K562 (cell line): ENCODE measurements around the gene ADCY1. TPM values are rescaled to one million over a fixed set of nuclear protein-coding genes. Genes with fewer than 3 reads are reported as not detected.

ENCODE experiments used
- ATAC-seq: fragments of 200-7000 bp; cut with Tn5 transposase; 3 replicates; pipeline ENCODE4 v1.9.1; 2020; ENCODE audit warnings: moderate library complexity
- BruUV-seq: library from RNA; stranded (reverse); fragments of 400-500 nt; replicated peaks from 2 replicates; lab custom pipeline; 2021; lab: Mats Ljungman, UMichigan
- CTCF ChIA-PET: fragments of 300-600 bp; formaldehyde crosslinking; extraction: SDS; loops from one replicate; lab custom pipeline; 2021; ENCODE audit warnings: low intra/inter-chr PET ratio; lab: Yijun Ruan, JAX
- POLR2A ChIA-PET: fragments of 300-600, 350-650 bp; sonication (Branson Sonifier 250); formaldehyde crosslinking; extraction: SDS; loops from one replicate; lab custom pipeline; 2021; ENCODE audit warnings: antibody characterized with exemption, inconsistent platforms; lab: Yijun Ruan, JAX
- DNase-seq, 4 experiments: peaks; one replicate each; pipeline versions ENCODE4 v3.0.0 to v3.0.0-alpha.2; 2011 to 2018; ENCODE audit warnings: low spot score in 3 of 4, mixed read lengths in 3 of 4; ENCODE audit errors: extremely low read depth in 1 of 4
- FAIRE-seq: peaks from 2 replicates; lab custom pipeline; 2011; peaks lifted over from hg19 to GRCh38; lab: Jason Lieb, UNC
- H2AFZ ChIP-seq: 2 replicates; pipeline ENCODE4 v1.6.0; 2011; ENCODE audit warnings: low read depth, low read length, control low read depth, inconsistent platforms
- H3K27ac ChIP-seq: fragments of 200-600 bp; 3 replicates; pipeline ENCODE4 v1.8.0; 2011; ENCODE audit warnings: low read depth, mild to moderate bottlenecking, control low read depth, inconsistent platforms, low read length, moderate library complexity, mixed read lengths; ENCODE audit errors: extremely low read depth
- H3K27me3 ChIP-seq, 2 experiments: fragments of 300-600 bp in 1 of 2; 2 replicates in 1 of 2; 3 replicates in 1 of 2; pipeline versions ENCODE4 v1.6.0 to v1.8.0; 2011; ENCODE audit warnings: inconsistent platforms in 2 of 2, low read length in 2 of 2, mild to moderate bottlenecking in 1 of 2, mixed read lengths in 1 of 2, moderate library complexity in 1 of 2; ENCODE audit not compliant: control insufficient read depth in 2 of 2, insufficient read depth in 2 of 2
- H3K36me3 ChIP-seq: fragments of 300-600 bp; 3 replicates; pipeline ENCODE4 v1.8.0; 2011; ENCODE audit warnings: mild to moderate bottlenecking, low read length, inconsistent platforms; ENCODE audit not compliant: control insufficient read depth, insufficient read depth
- H3K4me1 ChIP-seq, 2 experiments: fragments of 200-600 bp in 1 of 2; replicated peaks in 1 of 2; 2 replicates in 1 of 2; 3 replicates in 1 of 2; pipeline versions ENCODE4 v1.5.1 to v1.8.0; 2011; ENCODE audit warnings: inconsistent platforms in 2 of 2, low read length in 2 of 2, mild to moderate bottlenecking in 1 of 2, mixed read lengths in 1 of 2, moderate library complexity in 1 of 2; ENCODE audit not compliant: control insufficient read depth in 2 of 2, insufficient read depth in 2 of 2
- H3K4me2 ChIP-seq: 2 replicates; pipeline ENCODE4 v1.6.1; 2011; ENCODE audit warnings: low read length, control low read depth, inconsistent platforms, mixed read lengths; ENCODE audit not compliant: insufficient read depth
- H3K4me3 ChIP-seq: fragments of 200-600 bp; sonication (generic), shearing (Covaris generic); 2 replicates; pipeline ENCODE4 v1.5.1; 2016; ENCODE audit warnings: control low read depth, inconsistent platforms
- H3K79me2 ChIP-seq: fragments of 200-600 bp; 3 replicates; pipeline ENCODE4 v1.8.0; 2011; ENCODE audit warnings: low read length, inconsistent platforms; ENCODE audit not compliant: control insufficient read depth, insufficient read depth
- H3K9ac ChIP-seq, 2 experiments: 2 replicates each; pipeline versions ENCODE4 v1.6.0 to v1.6.1; 2011; ENCODE audit warnings: low read depth in 2 of 2, low read length in 2 of 2, control low read depth in 1 of 2, inconsistent platforms in 1 of 2, mild to moderate bottlenecking in 1 of 2, mixed read lengths in 1 of 2; ENCODE audit not compliant: insufficient read depth in 1 of 2
- H3K9me1 ChIP-seq: one replicate; pipeline ENCODE4 v1.6.0; 2011; ENCODE audit warnings: inconsistent platforms, mild to moderate bottlenecking, low read length, moderate library complexity; ENCODE audit not compliant: control insufficient read depth, insufficient read depth
- H3K9me3 ChIP-seq: replicated peaks from 2 replicates; pipeline ENCODE4 v1.5.1; 2011; ENCODE audit warnings: low read depth, low read length, inconsistent platforms; ENCODE audit not compliant: control insufficient read depth, insufficient read depth
- H4K20me1 ChIP-seq: replicated peaks from 2 replicates; pipeline ENCODE4 v1.6.1; 2011; ENCODE audit warnings: low read length, inconsistent platforms, mixed read lengths; ENCODE audit not compliant: control insufficient read depth, insufficient read depth
- CBX1 ChIP-seq: sonication (generic); IDR thresholded peaks from 2 replicates; pipeline ENCODE4 v1.6.1; 2016; ENCODE audit warnings: antibody characterized with exemption, low read depth, mild to moderate bottlenecking
- DLX4 ChIP-seq: fragments of 250-450 bp; sonication (Bioruptor Pico); IDR thresholded peaks from 2 replicates; pipeline ENCODE4 v1.6.1; 2021; ENCODE audit warnings: mild to moderate bottlenecking
- EWSR1 ChIP-seq: fragments of 450-650 bp; IDR thresholded peaks from 2 replicates; pipeline ENCODE4 v1.6.1; 2018; ENCODE audit warnings: borderline replicate concordance, mild to moderate bottlenecking, low read depth, moderate library complexity; ENCODE audit not compliant: partially characterized antibody
- HDAC1 ChIP-seq, 2 experiments: fragments of 450-650 bp; IDR thresholded peaks; 2 replicates each; pipeline ENCODE4 v1.6.1; 2016 to 2017; ENCODE audit warnings: inconsistent platforms in 1 of 2, mild to moderate bottlenecking in 1 of 2, moderate library complexity in 1 of 2
- IRF2 ChIP-seq: sonication (generic); formaldehyde crosslinking; IDR thresholded peaks from 2 replicates; pipeline ENCODE4 v1.8.1; 2022; ENCODE audit warnings: mild to moderate bottlenecking, missing genetic modification reagents
- KDM1A ChIP-seq, 2 experiments: fragments of 450-650 bp; IDR thresholded peaks; 2 replicates each; pipeline ENCODE4 v1.6.1; 2016; ENCODE audit warnings: mild to moderate bottlenecking in 2 of 2
- MXD1 ChIP-seq: fragments of 250-450 bp; sonication (Bioruptor Pico); IDR thresholded peaks from 2 replicates; pipeline ENCODE4 v1.8.0; 2021; ENCODE audit warnings: borderline replicate concordance, mild to moderate bottlenecking, moderate library complexity; ENCODE audit not compliant: poor library complexity, severe bottlenecking
- NCOA2 ChIP-seq, 2 experiments: fragments of 450-650 bp; IDR thresholded peaks; 2 replicates each; pipeline ENCODE4 v1.6.1; 2018; ENCODE audit warnings: mild to moderate bottlenecking in 2 of 2, moderate library complexity in 1 of 2; ENCODE audit not compliant: partially characterized antibody in 2 of 2
- STAG1 ChIP-seq: sonication (generic); formaldehyde crosslinking; IDR thresholded peaks from 2 replicates; pipeline ENCODE4 v1.5.0; 2020; ENCODE audit warnings: missing genetic modification reagents, borderline replicate concordance
- STAT5B ChIP-seq: fragments of 250-450 bp; sonication (Bioruptor Pico); IDR thresholded peaks from 2 replicates; pipeline ENCODE4 v1.8.0; 2021; ENCODE audit warnings: mild to moderate bottlenecking, inconsistent platforms
- TOE1 ChIP-seq, 2 experiments: fragments of 450-650 bp in 1 of 2; sonication (generic) in 1 of 2; formaldehyde crosslinking in 1 of 2; IDR thresholded peaks; 2 replicates each; pipeline versions ENCODE4 v1.7.1 to v1.8.0; 2016 to 2022; ENCODE audit warnings: borderline replicate concordance in 2 of 2, mild to moderate bottlenecking in 2 of 2, antibody characterized with exemption in 1 of 2, inconsistent platforms in 1 of 2, low read depth in 1 of 2, missing genetic modification reagents in 1 of 2, moderate library complexity in 1 of 2
- USF1 ChIP-seq: sonication (generic); formaldehyde crosslinking; IDR thresholded peaks from 2 replicates; pipeline ENCODE4 v1.9.0; 2022; ENCODE audit warnings: mild to moderate bottlenecking, missing genetic modification reagents
- ZNF518B ChIP-seq: fragments of 250-450 bp; sonication (Bioruptor Pico); IDR thresholded peaks from 2 replicates; pipeline ENCODE4 v1.5.0; 2021; ENCODE audit warnings: mild to moderate bottlenecking, moderate library complexity
- ZNF586 ChIP-seq: fragments of 450-650 bp; formaldehyde crosslinking; conservative IDR thresholded peaks from 2 replicates; pipeline ENCODE4 v1.4.0; 2020; ENCODE audit warnings: mild to moderate bottlenecking, moderate library complexity
- WGBS: fragments of 100-300 bp; shearing (Covaris generic); methylation state at CpG from one replicate; pipeline ENCODE4 v1.1.6; 2016; ENCODE audit warnings: low coverage, mixed read lengths; ENCODE audit not compliant: insufficient coverage; ENCODE audit errors: missing lambda C conversion rate; 5-methylcytosine and 5-hydroxymethylcytosine counted together
- in situ Hi-C: fragments of 300-500 bp; cut with MboI; formaldehyde crosslinking; loops from 4 replicates; pipeline ENCODE4 v1.15.0; 2018; ENCODE audit warnings: inconsistent platforms, mixed read lengths
- intact Hi-C: fragments of 100-400 bp; cut with micrococcal nuclease; formaldehyde crosslinking; loops from 2 replicates; pipeline ENCODE4 v1.14.2; 2022
- polyA plus RNA-seq, 8 experiments: library from polyadenylated mRNA; depleted of rRNA in 4 of 8; stranded (reverse) in 5 of 8; unstranded in 3 of 8; fragments of >200 nt; fragmentation: Nextera tagmentation in 2 of 8; fragmentation: Illumina TruSeq in 1 of 8; extraction: Ambion mirVana in 2 of 8; extraction: Trizol in 1 of 8; gene quantifications; 2 replicates each; pipeline versions ENCODE4 v1.2.1 to v1.2.3, GENCODE V29; 2011 to 2014; ENCODE audit warnings: inconsistent platforms in 1 of 8, missing spikeins in 1 of 8
- total RNA-seq, 7 experiments: library from RNA; depleted of rRNA in 6 of 7; stranded (reverse); fragments of >200 nt in 6 of 7; fragmentation: Illumina TruSeq in 2 of 7; extraction: Trizol in 2 of 7; gene quantifications; 2 replicates each; pipeline versions ENCODE4 v1.2.1 to v1.2.3, GENCODE V29; 2011 to 2021; ENCODE audit warnings: low replicate concordance in 1 of 7

Gene ADCY1
- total and polyA plus RNA-seq, 9 of the 15 experiments (the other 6 are each of a cell fraction or from before 2014, with no cell fraction given) = under 0.01 to 0.18 (median 0.10) TPM; not detected in 4

GRCh38 chr7:45697576-45698136, 123.5 kb downstream of the ADCY1 start:
- ChIA-PET POLR2A (no interaction called here), CTCF (no interaction called here)
- H2AFZ ChIP-seq = no peak overlapping the region
- H3K4me2 ChIP-seq = no peak overlapping the region
- WGBS = 3% methylated on average over 5 of the region's 5 CpGs
- intact Hi-C loops (no loop called here), in situ Hi-C loops (no loop called here)
- no peak overlapping the region for H3K27ac ChIP-seq
- H3K9ac ChIP-seq = no peak overlapping the region
- H3K4me3 ChIP-seq = no peak overlapping the region
- H3K4me1 ChIP-seq = no peaks in the 10 kb centered on the region; a peak in 1 of 5 replicates
- no peaks in the 10 kb centered on the region for H3K36me3 ChIP-seq
- H3K9me1 ChIP-seq = no peaks in the 10 kb centered on the region
- no peak for ATAC-seq
- no peak for DNase-seq
- no peak for FAIRE-seq
- no TSS peak for BruUV-seq
- H3K27me3 ChIP-seq = peaks cover 20 to 48% of the 10 kb centered on the region in 2 experiments
- H4K20me1 ChIP-seq = no peaks in the 10 kb centered on the region
- no peaks in the 10 kb centered on the region for H3K79me2 ChIP-seq
- H3K9me3 ChIP-seq = no peaks in the 10 kb centered on the region
- TF ChIP-seq NCOA2 (IDR thresholded peaks at IDR 0.05; ENCODE audit: partially characterized antibody in 2 of 2) (no peak), STAG1 (CRISPR knock-in tag) (no peak), ZNF518B (CRISPR knock-in tag) (no peak), IRF2 (no peak), MXD1 (CRISPR knock-in tag) (no peak), TOE1 (IDR thresholded peaks at IDR 0.05; ENCODE audit: borderline replicate concordance) (no peak), TOE1 (CRISPR knock-in tag; IDR thresholded peaks at IDR 0.05; ENCODE audit: borderline replicate concordance, low read depth) (no peak), HDAC1 (IDR thresholded peaks at IDR 0.05) (no peak), DLX4 (CRISPR knock-in tag) (no peak), ZNF586 (CRISPR knock-in tag) (no peak), USF1 (CRISPR knock-in tag) (no peak), CBX1 (no peak), STAT5B (CRISPR knock-in tag) (no peak), EWSR1 (no peak), KDM1A (IDR thresholded peaks at IDR 0.05) (no peak)
